Measurements from ENCODE around the gene TP53I11. TPM values are rescaled to one million over a fixed set of nuclear protein-coding genes. Genes with fewer than 3 reads are reported as not detected.

Gene TP53I11
- total RNA-seq, 4 donors from 2014 or later, result 19.8 to 110 (median 40.8) TPM

- Histone ChIP-seq H3K9me3 (no peaks in the 10 kb centered on the region), H3K27ac (no peak overlapping the region), H3K4me3 (no peak overlapping the region), H3K4me1 (peaks cover 0 to 28% (median 0%) of the 10 kb centered on the region in 3 donors), H3K27me3 (no peaks in the 10 kb centered on the region), H3K36me3 (no peaks in the 10 kb centered on the region)
- TF ChIP-seq POLR2AphosphoS5 (IDR thresholded peaks at IDR 0.05), result no peak
- TF ChIP-seq EP300 (IDR thresholded peaks at IDR 0.05), result no peak
- TF ChIP-seq POLR2A (IDR thresholded peaks at IDR 0.05), result no peak
- no peak for TF ChIP-seq CTCF (IDR thresholded peaks at IDR 0.05)
- WGBS, 2 donors (ENCODE audit: low coverage in 1 of 2), result 72 to 75% methylated on average over 3 to 6 of the region's 10 CpGs
- ATAC-seq, result no peak
These were observed 43.5 kb upstream of the TP53I11 start for GRCh38 chr11:44993971-44994704.

GRCh38 chr11:44992774-44993173 is 42.1 kb upstream of the TP53I11 start:
- no peak for ATAC-seq
- Histone ChIP-seq H3K4me1 (peaks cover 0 to 33% (median 0%) of the 10 kb centered on the region in 3 donors), H3K4me3 (no peak overlapping the region), H3K27me3 (no peaks in the 10 kb centered on the region), H3K9me3 (no peaks in the 10 kb centered on the region), H3K27ac (no peak overlapping the region), H3K36me3 (no peaks in the 10 kb centered on the region)
- TF ChIP-seq EP300 (IDR thresholded peaks at IDR 0.05), result no peak
- no peak for TF ChIP-seq CTCF (IDR thresholded peaks at IDR 0.05)
- no peak for TF ChIP-seq POLR2AphosphoS5 (IDR thresholded peaks at IDR 0.05)
- no peak for TF ChIP-seq POLR2A (IDR thresholded peaks at IDR 0.05)
- WGBS, 2 donors (ENCODE audit: low coverage in 1 of 2), result 66 to 73% methylated on average over 4 of the region's 4 CpGs

GRCh38 chr11:44992181-44992582 is 41.5 kb upstream of the TP53I11 start:
- H3K27me3 ChIP-seq, result no peaks in the 10 kb centered on the region
- TF ChIP-seq POLR2A (IDR thresholded peaks at IDR 0.05), result no peak
- no peak for TF ChIP-seq POLR2AphosphoS5 (IDR thresholded peaks at IDR 0.05)
- TF ChIP-seq EP300 (IDR thresholded peaks at IDR 0.05), result no peak
- TF ChIP-seq CTCF (IDR thresholded peaks at IDR 0.05), result no peak
- H3K4me1 ChIP-seq, result peaks cover 0 to 33% (median 0%) of the 10 kb centered on the region in 3 donors
- no peak overlapping the region for H3K27ac ChIP-seq
- no peaks in the 10 kb centered on the region for H3K9me3 ChIP-seq
- WGBS, 2 donors (ENCODE audit: low coverage in 1 of 2), result 40% methylated on average over 1 of the region's 3 CpGs; no CpG with 5 or more reads in 1 of the 2 donors
- no peak for ATAC-seq
- no peak overlapping the region for H3K4me3 ChIP-seq
- H3K36me3 ChIP-seq, result no peaks in the 10 kb centered on the region

- TF ChIP-seq CTCF (IDR thresholded peaks at IDR 0.05) (no peak), EP300 (IDR thresholded peaks at IDR 0.05) (no peak), POLR2AphosphoS5 (IDR thresholded peaks at IDR 0.05) (no peak), POLR2A (IDR thresholded peaks at IDR 0.05) (no peak)
- no peak for ATAC-seq
- Histone ChIP-seq H3K27ac (no peak overlapping the region), H3K9me3 (no peaks in the 10 kb centered on the region), H3K27me3 (no peaks in the 10 kb centered on the region), H3K4me3 (no peak overlapping the region), H3K4me1 (peaks cover 0 to 33% (median 0%) of the 10 kb centered on the region in 3 donors), H3K36me3 (no peaks in the 10 kb centered on the region)
- WGBS, 2 donors (ENCODE audit: low coverage in 1 of 2), result 60 to 73% methylated on average over 2 to 3 of the region's 5 CpGs
These were observed 40.0 kb upstream of the TP53I11 start for GRCh38 chr11:44990665-44991064.

All from gastroesophageal sphincter (tissue), 4 donors.